Putamen (tissue), 1 donor: ENCODE results near the gene ATP7A.

ENCODE experiments used
- DNase-seq: peaks from one replicate; pipeline ENCODE4 v3.0.0-alpha.2; 2016; ENCODE audit warnings: low spot score

The ATP7A gene

GRCh38 chrX:77945910-77946545 lies 35.5 kb downstream of the ATP7A start:
- no peak for DNase-seq

GRCh38 chrX:77946571-77946970 lies 36.1 kb downstream of the ATP7A start:
- no peak for DNase-seq

- DNase-seq, result no peak
Measured at GRCh38 chrX:77949840-77950239, 39.3 kb downstream of the ATP7A start.

GRCh38 chrX:77952173-77952572 lies 41.7 kb downstream of the ATP7A start:
- no peak for DNase-seq

- DNase-seq, result no peak
Measured at GRCh38 chrX:77953302-77953701, 42.8 kb downstream of the ATP7A start.

- DNase-seq, result no peak
Measured at GRCh38 chrX:77953708-77954107, 43.2 kb downstream of the ATP7A start.

- DNase-seq, result no peak
Measured at GRCh38 chrX:77960567-77960966, 50.1 kb downstream of the ATP7A start.

GRCh38 chrX:77961063-77961462 lies 50.6 kb downstream of the ATP7A start:
- no peak for DNase-seq

- DNase-seq, result no peak
Measured at GRCh38 chrX:77962068-77962902, 51.8 kb downstream of the ATP7A start.

- DNase-seq, result no peak
Measured at GRCh38 chrX:77966361-77966760, 55.9 kb downstream of the ATP7A start.

GRCh38 chrX:77967631-77968030 lies 57.1 kb downstream of the ATP7A start:
- DNase-seq, result no peak

GRCh38 chrX:77969538-77969937 lies 59.0 kb downstream of the ATP7A start, which contains the start of gene PGAM4:
Gene PGAM4, minus strand, starts transcription at chrX:77969638. Its CDS starts 0 bp downstream, at chrX:77969638.
- no peak for DNase-seq

GRCh38 chrX:77975755-77976154 lies 65.3 kb downstream of the ATP7A start:
- DNase-seq, result no peak

- DNase-seq, result no peak
Measured at GRCh38 chrX:77977095-77977494, 66.6 kb downstream of the ATP7A start.

GRCh38 chrX:77977518-77977917 lies 67.0 kb downstream of the ATP7A start:
- no peak for DNase-seq

- DNase-seq, result no peak
Measured at GRCh38 chrX:77979870-77980269, 69.4 kb downstream of the ATP7A start.

GRCh38 chrX:78011846-78012245 lies 101.4 kb downstream of the ATP7A start:
- DNase-seq, result no peak

- DNase-seq, result no peak
Measured at GRCh38 chrX:78019586-78020483, 109.3 kb downstream of the ATP7A start.

- no peak for DNase-seq
Measured at GRCh38 chrX:78024349-78025059, 114.0 kb downstream of the ATP7A start.

- DNase-seq, result no peak
Measured at GRCh38 chrX:78027798-78028197, 117.3 kb downstream of the ATP7A start.

- peak; percentile 16 for DNase-seq
Measured at GRCh38 chrX:78029663-78030062, 119.2 kb downstream of the ATP7A start.

- peak; percentile 39 for DNase-seq
Measured at GRCh38 chrX:78035061-78035460, 124.6 kb downstream of the ATP7A start.
